ENCODE data around the gene ARHGEF12.

Gene ARHGEF12

GRCh38 chr11:120536797-120537169 is 200.6 kb downstream of the ARHGEF12 start:
- DNase-seq (ENCODE audit: low spot score) = no peak

- no peak for DNase-seq (ENCODE audit: low spot score)
Measured at GRCh38 chr11:120537996-120538395, 201.8 kb downstream of the ARHGEF12 start.

GRCh38 chr11:120538707-120539106 is 202.5 kb downstream of the ARHGEF12 start:
- no peak for DNase-seq (ENCODE audit: low spot score)
